ENCODE measurements around the gene TEX13A.
"Not testable (repeated sequence)": the region's sequence is repeated elsewhere in the genome, so short reads cannot be mapped to it uniquely, and the experiment has no call there.

Gene TEX13A, protein sequence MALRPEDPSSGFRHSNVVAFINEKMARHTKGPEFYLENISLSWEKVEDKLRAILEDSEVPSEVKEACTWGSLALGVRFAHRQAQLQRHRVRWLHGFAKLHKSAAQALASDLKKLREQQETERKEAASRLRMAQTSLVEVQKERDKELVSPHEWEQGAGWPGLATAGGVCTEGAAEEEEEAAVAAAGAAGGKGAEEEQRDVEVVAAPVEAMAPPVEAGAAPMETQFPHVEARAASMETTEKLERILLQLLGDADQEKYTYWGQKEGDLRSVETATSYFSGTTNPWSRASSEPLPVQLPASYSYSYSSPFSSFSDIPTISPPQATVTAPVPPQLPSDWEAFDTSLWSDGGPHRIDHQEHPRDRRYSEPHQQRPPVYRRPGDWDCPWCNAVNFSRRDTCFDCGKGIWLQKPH

DNA sequence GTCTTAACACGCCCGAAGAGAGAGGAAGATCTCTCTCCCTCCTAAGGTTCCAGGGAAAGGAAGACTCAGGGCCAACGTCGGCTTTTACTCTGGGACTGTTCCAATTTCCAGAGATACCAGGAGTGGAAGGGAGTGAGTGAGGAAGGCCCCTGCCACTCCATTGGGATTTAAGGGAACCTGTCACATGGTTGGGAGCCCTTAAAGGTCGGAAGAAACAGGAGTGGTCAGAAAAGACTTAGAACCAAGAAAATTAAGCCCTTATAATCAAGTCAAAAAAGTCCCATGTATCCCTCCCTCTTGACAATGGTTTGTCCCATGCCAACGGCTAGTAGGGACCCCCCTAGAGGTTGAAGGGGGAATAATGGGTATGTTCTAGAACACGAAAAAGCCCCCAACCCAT lies at the start of gene TEX13A:
Gene TEX13A, minus strand, starts transcription at position 59 of the 400 bp plus-strand sequence. CDS start 297 bp downstream, outside the sequence.
- no peak for DNase-seq

DNA sequence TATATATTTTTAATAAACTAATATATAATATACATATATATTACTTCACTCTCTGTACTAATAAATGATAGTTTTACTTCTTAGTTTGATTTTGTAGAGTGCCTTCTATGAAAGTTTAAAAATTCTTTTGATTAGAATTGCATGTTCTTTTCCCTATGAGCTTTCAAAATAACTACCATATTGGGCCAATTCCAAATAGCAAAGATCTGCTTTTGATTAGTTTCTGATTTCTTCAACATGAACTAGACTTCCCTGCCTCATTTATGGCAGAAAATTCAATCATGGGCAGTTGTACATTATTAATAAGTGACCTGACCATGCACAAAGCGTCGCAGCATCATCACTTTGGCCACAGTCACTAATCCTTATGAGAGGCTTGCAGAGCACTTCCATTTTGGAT lies 48.9 kb upstream of the TEX13A start:
- no peak for DNase-seq

DNA sequence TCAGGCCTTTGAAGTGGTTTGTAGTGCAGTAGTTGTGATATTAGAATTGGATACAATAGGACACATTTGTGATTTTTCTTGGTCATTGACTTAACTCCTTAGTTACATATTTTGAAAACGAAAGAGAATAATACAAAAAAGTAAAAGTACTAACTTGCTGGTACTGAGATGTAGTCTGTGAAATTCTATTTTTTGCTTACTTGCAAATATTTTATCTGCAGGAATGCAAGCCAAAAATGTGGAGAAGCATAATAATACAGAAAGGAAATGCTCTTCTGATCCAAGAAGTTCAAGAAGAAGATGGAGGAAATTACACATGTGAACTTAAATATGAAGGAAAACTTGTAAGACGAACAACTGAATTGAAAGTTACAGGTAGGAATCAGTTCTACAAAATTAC lies 46.7 kb upstream of the TEX13A start:
- DNase-seq, result no peak

DNA sequence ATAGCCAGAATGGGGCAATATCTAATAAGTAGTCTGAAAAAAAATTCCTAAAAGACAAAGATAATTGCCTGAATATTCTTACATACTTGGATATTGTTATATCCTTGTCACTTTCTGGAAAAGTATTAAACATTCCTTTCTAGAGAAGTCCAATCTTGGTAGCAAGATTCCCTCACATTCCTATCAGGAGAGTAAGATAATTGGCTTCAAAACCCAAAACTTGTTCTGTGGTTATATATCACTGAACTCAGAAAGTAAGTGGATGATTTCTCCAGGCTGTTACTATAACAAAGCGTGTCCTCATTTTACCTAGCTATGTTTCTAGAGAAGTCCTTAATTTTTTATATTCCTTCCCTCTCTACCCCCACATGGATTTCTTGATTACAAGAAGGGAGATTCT lies 46.0 kb upstream of the TEX13A start:
- no peak for DNase-seq

DNA sequence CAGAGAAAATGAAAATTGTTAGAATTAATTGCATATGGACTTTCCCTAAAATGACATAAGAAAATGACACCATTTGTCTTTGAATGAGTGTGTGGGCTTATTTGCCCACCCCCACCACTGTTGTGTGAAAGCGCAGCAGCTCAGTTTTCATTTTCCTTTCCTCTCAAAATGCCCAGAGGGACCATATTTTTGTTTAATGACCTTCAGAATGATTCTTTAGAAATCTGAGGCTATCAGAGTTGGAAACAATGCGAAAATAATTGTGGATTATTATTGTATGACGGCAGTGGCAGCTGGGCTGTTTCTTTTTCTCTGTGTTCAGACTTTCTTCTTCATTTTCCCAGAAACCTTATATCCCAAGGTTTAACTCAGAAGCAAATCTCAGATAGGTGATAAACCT lies 44.6 kb upstream of the TEX13A start:
- no peak for DNase-seq

DNA sequence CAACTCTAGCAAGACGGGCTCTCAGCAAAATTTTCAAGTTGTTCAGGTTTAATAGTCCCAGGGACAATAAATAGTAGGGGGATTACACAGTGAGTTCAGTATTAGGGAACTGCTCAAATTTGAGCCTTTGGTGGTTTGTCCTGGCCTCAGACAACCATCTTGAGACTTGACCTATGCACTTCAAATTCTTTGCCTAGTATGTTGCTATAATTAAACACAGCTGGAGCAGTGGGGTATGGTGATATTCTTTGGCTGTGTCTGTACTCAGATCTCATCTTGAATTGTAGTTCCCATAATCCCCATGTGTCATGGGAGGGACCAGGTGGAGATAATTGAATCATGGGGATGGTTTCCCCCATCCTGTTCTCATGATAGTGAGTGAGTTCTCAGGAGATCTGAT lies 43.3 kb upstream of the TEX13A start:
- DNase-seq, result no peak

DNA sequence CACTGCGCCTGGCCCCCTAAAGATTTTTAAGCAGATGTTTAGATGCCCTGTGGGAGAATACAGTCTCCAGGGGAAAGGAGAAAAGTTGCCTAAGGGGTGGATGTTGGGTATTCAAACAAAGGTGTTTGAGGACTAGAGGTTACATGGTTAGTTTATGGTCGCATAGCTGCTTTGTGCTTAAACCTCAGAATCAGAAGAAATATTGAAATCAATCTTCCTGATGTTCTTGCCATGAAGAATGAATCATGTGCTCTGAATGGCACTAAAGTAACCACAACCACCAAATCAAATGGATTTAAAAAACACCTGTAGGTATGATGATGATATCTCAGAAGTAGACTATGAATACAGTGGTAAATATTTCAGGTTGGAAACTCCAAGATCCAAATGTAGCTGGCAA lies 42.7 kb upstream of the TEX13A start:
- DNase-seq, result no peak

DNA sequence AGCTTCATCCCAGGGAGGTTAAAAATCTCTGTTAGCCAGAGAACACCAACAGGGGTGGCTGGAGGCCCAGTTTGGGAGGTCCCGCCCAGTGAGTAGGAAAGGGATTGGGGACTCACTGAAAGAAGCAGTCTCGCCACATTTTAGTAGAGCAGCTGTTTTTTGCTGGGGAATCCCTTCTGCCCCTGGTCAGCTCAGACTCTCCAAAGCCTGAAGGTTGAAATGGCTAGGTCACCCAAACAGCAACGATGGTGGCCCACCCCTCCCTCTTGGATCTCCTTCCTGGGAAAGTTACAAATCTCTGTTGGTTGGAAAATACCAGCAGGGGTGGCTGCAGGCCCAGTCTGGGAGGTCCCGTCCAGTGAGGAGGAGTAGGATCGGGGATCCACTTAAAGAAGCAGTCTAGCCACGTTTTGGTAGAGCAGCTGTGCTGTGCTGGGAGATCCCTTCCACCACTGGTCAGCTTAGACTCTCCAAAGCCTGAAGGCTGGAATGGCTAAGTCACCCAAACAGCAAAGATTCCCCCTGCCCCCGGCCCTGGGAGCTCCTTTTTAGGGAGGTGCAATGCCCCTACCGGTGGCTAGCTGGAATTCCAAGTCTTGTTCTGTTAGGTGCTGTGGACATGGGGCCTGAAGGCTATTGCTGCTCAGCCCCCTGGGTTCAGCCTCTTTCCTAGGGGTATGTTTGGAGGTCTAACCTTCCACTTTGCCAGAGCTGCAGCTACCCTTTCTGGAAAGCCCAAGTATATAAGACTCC lies 40.0 kb upstream of the TEX13A start:
- no peak for DNase-seq

DNA sequence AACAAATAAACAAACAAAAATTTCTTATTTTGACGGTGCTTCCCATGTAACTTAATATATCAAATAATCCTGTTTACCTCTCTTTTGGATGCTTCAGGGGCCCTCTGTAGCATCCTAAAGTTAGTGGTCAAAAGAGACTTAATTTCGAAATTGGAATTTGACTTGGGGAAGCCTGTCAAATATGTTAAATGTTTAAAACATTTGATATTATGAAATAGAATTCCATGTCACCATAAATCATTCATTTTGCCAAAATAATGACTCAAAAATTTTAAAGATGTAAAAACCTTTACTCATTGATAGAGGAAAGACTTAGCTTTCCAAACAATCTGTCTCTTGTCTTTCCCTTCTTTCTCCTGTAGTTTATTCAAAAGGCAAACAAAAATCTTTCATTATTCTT lies 20.6 kb upstream of the TEX13A start:
- no peak for DNase-seq

DNA sequence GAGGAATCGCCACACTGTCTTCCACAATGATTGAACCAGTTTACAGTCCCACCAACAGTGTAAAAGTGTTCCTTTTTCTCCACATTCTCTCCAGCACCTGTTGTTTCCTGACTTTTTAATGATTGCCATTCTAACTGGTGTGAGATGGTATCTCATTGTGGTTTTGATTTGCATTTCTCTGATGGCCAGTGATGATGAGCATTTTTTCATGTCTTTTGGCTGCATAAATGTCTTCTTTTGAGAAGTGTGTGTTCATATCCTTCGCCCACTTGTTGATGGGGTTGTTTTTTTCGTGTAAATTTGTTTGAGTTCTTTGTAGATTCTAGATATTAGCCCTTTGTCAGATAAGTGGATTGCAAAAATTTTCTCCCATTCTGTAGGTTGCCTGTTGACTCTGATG lies 16.9 kb upstream of the TEX13A start:
- not testable (repeated sequence) for DNase-seq

DNA sequence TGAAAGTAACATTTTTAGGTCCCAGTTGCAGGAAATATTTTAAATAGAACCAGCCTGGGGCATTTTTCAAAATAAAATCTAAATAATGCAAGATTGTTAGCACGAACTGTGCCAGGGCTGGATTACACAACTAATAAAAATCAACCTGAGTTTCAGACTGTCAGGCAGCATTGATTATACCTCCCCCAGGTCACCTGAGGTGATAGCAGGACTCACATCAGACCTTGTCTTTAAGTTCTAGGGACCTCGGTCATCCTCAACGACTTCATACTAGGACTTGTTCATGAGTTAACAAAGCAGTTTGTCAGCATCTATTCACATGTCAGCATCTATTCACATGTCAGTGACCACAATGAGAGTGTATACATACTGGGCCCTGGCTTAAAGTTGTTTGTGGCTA lies 8.7 kb upstream of the TEX13A start:
- DNase-seq, result no peak

DNA sequence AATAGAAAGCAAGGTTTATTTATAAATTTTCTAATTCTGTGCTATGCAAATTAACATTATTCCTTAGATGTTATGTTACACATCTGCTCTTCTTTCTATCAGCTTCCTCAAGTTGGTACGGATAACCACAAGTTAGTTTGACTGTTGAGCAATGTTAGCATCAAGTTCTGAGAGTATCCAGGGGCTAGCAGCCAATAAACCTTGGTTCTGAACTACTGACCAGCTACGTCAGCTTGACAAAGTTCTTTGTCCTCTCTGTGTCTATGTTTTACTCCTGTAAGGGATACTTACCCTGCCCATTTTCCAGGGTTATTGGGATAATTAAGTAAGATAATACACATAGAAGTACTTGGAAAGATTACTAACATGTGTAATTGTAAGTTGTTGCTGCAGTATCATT lies 8.1 kb upstream of the TEX13A start:
- no peak for DNase-seq

DNA sequence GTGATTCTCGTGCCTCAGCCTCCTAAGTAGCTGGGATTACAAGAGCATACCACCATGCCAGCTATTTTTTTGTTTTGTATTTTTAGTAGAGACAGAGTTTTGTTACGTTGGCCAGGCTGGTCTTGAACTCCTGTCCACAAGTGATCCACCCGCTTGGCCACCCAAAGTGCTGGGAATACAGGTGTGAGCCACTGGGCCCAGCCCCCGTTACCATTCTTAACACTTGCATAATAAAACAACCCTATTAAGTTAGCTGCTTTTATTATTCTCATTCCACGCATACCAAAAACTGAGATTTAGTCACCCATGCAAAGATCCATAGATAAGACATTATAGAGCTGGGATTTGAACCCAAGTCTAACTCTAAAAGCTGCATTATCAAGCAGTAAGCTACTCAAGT lies 6.0 kb upstream of the TEX13A start:
- no peak for DNase-seq

DNA sequence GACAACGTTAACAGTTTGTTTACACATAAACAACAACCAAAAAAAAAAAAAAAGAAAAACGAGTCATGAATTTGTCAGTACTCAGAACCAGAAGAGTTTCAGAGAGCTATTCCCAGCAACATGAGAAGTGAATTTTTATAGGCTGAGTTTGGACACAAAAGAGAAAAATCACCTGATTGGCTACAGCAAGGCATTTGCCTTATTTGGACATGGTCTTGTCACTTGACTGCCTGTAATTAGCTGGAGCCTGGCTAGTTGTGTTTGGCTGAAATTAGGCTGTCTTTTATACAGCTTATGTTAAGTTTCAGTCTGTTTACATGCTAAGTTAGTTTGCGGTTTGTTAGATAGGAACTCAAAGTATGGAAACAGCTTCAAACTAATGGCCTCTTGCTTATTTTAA lies 880 bp upstream of the TEX13A start:
- DNase-seq, result no peak

DNA sequence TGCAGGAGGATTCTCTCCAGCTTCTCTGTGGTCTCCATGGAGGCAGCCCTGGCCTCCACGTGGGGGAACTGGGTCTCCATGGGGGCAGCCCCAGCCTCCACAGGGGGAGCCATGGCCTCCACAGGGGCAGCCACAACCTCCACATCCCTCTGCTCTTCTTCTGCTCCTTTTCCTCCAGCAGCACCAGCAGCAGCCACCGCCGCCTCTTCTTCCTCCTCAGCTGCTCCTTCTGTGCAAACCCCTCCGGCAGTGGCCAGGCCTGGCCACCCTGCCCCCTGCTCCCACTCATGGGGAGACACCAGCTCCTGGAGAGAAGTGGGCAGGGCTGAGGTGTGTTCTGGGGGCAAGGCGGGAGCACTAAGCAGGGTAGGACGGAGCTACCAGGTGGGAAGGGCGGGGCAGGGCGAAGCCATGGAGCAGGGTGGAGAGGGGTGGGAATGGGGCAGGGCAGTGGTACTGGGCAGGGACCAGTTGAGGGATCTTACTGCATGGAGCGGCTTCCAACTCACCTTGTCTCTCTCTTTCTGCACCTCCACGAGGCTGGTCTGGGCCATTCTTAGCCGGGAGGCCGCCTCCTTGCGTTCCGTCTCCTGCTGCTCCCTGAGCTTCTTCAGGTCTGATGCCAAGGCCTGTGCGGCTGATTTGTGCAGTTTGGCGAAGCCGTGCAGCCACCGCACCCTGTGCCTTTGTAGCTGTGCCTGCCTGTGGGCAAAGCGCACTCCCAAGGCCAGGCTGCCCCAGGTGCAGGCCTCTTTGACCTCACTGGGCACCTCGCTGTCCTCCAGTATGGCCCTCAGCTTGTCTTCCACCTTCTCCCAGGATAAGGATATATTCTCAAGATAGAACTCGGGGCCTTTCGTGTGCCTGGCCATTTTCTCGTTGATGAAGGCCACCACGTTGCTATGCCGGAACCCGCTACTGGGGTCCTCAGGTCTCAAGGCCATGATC lies 766 bp downstream of the TEX13A start:
- no peak for DNase-seq

DNA sequence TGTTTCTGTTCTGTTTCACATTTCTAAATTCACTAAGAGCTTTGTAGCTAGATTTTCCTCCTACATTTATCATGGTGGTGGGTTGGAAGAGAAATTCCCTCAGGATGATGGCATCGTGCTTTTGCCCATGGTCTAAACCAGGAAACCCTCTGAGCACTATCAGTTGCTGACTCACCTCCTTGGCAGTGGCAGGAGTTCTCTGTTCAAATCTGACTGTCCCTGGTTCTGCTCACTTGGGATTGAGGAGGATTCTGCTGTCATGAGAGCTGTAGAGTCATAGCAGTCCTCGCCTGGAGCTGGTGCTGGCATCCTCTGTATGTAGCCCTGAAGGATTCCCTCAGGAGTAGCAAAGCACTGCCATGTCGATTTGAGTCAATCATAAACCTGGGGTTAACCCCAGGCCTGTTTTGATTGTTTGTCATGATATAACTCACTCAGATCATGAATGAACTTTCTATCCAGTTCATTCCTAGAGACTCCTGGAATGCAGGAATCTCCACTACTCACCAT lies 9.4 kb downstream of the TEX13A start:
- no peak for DNase-seq

DNA sequence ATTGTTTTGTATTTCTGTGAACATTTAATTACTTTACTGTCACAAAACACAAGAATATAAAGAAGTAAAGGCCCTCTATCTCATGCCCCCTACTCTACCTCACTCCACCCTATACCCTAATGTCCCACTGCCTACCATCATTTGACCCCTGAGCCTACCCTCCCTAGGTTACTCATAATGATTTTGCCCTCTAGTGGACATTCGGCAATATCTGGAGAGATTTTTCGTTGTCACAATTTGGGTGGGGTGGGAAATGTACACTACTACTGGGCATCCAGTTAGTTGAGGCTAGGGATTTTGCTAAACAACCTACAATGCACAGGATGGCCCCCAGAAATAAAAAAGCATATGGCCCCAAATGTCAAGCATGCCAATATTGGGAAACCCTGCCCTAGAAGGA lies 10.2 kb downstream of the TEX13A start:
- no peak for DNase-seq

DNA sequence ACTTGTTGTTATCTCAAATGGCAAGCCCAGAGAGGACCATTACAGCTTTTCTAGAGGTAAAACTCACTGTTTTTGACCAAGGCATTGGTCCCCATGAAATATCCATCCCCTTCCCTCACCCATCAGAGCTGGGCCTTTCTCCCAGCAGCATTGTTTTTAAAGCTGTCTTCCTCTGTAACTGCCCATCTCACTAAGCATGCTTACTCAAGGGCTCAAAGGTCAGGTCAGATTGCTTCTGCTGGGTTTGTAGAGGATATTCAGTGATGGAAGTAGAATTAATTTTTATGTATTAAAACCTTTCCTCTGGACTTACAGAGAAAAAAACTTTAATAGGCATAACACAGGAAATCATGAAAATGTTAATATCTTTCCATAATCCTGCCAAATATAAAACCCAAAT lies 11.1 kb downstream of the TEX13A start:
- DNase-seq, result no peak

DNA sequence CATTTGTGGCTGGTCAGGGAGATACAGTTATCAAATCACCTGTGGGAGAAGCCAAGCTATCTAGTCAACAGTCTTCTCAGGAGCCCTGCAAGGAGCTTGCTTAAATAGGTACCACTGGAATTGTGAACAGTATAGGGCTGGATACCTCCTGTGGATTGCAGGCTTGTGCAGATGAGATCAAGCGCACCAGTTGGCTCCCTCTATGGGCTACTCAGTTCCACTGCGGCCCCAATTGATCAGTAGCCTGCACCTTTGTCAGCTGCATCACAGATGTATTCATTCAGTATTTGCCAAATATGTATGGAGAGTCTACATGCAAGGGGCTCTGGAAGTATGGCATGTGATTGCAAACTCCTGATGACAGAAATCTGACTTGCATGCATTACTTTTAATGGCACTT lies 28.6 kb downstream of the TEX13A start:
- DNase-seq, result no peak

DNA sequence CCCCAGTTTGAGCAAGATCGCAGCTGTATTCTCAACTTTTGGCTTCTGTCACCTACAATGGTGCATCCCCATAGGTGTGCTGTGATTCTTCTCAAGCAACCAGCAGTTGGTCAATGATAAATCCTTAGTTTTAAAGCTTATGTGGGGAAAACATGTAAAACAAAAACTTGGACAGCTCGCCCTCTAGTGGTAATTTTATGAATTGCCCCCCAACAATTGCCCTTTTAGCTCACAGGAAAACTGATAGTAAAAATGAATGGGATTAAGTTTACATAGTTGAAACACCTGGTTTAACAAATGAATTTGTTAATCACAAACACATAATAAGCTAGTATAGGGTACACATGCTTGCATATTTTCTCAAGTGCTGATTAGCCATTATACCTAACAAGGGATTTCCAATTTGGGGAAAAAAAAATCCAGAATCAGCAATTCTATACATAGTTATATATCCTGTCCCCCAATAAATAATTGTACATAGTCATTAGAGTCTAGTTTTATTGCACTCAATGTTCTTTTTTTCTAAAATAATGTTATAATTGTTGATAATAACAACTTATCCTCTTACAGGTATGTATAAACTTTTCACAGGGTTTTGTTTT lies 30.1 kb downstream of the TEX13A start:
- peak; percentile 4 to 18 for DNase-seq

DNA sequence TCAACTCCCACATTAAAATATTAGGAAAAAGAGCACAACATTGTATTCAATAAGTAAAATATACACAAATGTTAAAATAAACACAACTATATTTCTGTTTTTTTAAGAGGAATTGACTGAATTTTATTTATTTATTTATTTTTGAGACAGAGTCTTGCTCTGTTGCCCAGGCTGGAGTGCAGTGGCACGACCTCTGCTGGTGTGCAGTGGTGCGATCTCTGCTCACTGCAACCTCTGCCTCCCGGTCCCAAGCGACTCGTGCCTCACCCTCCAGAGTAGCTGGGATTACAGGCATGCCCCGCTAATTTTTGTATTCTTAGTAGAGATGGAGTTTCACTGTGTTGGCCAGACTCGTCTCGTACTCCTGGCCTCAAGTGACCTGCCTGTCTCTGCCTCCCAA lies 31.4 kb downstream of the TEX13A start:
- DNase-seq, result no peak

DNA sequence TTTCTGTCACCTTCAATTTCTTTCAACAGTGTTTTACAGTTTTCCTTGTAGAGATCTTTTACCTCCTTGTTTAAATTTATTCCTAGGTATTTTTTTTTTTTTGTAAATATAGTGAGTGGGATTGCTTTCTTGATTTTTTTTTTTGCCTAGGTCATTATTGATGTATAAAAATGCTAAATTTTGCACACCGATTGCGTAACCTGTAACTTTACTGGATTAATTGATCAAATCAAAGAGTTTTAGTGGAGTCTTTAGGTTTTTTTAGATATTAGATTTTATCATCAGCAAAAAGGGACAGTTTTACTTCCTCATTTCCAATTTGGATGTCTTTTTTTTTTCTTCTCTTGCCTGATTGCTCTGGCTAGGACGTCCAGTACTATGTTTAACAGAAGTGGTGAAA lies 40.9 kb downstream of the TEX13A start:
- DNase-seq, result no peak

DNA sequence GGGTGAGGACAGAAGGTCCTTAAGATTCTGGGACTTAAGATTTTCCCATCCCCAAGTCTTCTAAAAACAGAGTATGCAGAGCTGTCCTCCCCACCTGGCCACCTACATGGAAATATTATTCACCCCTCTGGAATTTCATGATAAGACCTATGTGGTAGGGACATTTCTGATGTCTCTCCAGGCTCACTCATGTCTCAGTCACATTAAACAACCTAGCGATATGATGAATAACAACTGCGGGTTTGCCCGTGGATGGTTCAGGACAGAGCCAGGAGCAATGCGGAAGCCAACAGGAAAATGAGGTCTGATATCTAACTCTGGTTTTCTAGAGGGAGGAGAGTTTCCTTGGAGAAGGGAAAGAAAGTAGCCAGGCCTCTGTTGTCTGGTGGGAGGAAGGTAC lies 47.4 kb downstream of the TEX13A start:
- no peak for DNase-seq
